GM12878 (cell line): ENCODE measurements around the gene NCKAP5L. TPM values are rescaled to one million over a fixed set of nuclear protein-coding genes. Genes with fewer than 3 reads are reported as not detected.

ENCODE experiments used
- BACH1 ChIP-seq: fragments of 450-650 bp; IDR thresholded peaks from 2 replicates; pipeline ENCODE4 v1.6.1; 2017; ENCODE audit warnings: mild to moderate bottlenecking, borderline replicate concordance
- CEBPB ChIP-seq, 2 experiments: fragments of 150-350 bp in 1 of 2; IDR thresholded peaks; 2 replicates each; pipeline ENCODE4 v1.6.1; 2012 to 2014; ENCODE audit warnings: low read depth in 2 of 2, low read length in 2 of 2, borderline replicate concordance in 1 of 2, inconsistent platforms in 1 of 2
- GABPA ChIP-seq: IDR thresholded peaks from 2 replicates; pipeline ENCODE4 v1.6.1; 2014; ENCODE audit warnings: antibody characterized with exemption, low read depth, mild to moderate bottlenecking, inconsistent platforms
- HDGF ChIP-seq: fragments of 450-650 bp; IDR thresholded peaks from 2 replicates; pipeline ENCODE4 v1.6.1; 2016; ENCODE audit warnings: antibody characterized with exemption
- IRF4 ChIP-seq: IDR thresholded peaks from 2 replicates; pipeline ENCODE4 v1.6.1; 2011; ENCODE audit warnings: low read depth, low read length
- MYC ChIP-seq: IDR thresholded peaks from 2 replicates; pipeline ENCODE4 v1.6.1; 2011; ENCODE audit warnings: mild to moderate bottlenecking, low read length, moderate library complexity, inconsistent platforms; ENCODE audit not compliant: insufficient read depth, insufficient replicate concordance, insufficient read length, severe bottlenecking
- NR2C1 ChIP-seq: fragments of 450-650 bp; IDR thresholded peaks from 2 replicates; pipeline ENCODE4 v1.6.1; 2017; ENCODE audit warnings: antibody characterized with exemption, mild to moderate bottlenecking, moderate library complexity
- POLR2AphosphoS5 ChIP-seq: IDR thresholded peaks from 2 replicates; pipeline ENCODE4 v1.6.1; 2011; ENCODE audit warnings: mild to moderate bottlenecking, low read length, inconsistent platforms
- RAD21 ChIP-seq: IDR thresholded peaks from 2 replicates; pipeline ENCODE4 v1.6.1; 2011; ENCODE audit warnings: mild to moderate bottlenecking, low read depth, low read length, moderate library complexity; ENCODE audit not compliant: insufficient read depth
- RELA ChIP-seq: fragments of 450-650 bp; IDR thresholded peaks from 2 replicates; pipeline ENCODE4 v1.8.0; 2014; ENCODE audit warnings: borderline replicate concordance; ENCODE audit not compliant: partially characterized antibody
- REST ChIP-seq: IDR thresholded peaks from 2 replicates; pipeline ENCODE4 v1.6.1; 2012; ENCODE audit warnings: mild to moderate bottlenecking, low read depth, low read length
- SMC3 ChIP-seq: IDR thresholded peaks from 2 replicates; pipeline ENCODE4 v1.6.1; 2011; ENCODE audit warnings: low read length, improper control_type of control experiment, borderline replicate concordance
- SREBF2 ChIP-seq: IDR thresholded peaks from 2 replicates; pipeline ENCODE4 v1.6.1; 2012; ENCODE audit warnings: mild to moderate bottlenecking, low read length
- SUPT20H ChIP-seq: IDR thresholded peaks from 2 replicates; pipeline ENCODE4 v1.6.1; 2011; ENCODE audit warnings: low read depth, mild to moderate bottlenecking, low read length, moderate library complexity, borderline replicate concordance; ENCODE audit not compliant: control insufficient read depth
- polyA plus RNA-seq, 11 experiments: library from polyadenylated mRNA; depleted of rRNA in 4 of 11; unstranded in 6 of 11; stranded (reverse) in 5 of 11; fragments of >200 nt; fragmentation: Nextera tagmentation in 4 of 11; fragmentation: Illumina TruSeq in 1 of 11; extraction: Ambion mirVana in 4 of 11; extraction: Trizol in 1 of 11; gene quantifications; 1 replicate in 1 of 11; 2 replicates in 10 of 11; pipeline versions ENCODE4 v1.2.1 to v1.2.3, GENCODE V29; 2011 to 2016; ENCODE audit warnings: inconsistent platforms in 2 of 11, missing spikeins in 2 of 11, low read depth in 1 of 11
- total RNA-seq, 4 experiments: library from RNA; depleted of rRNA in 3 of 4; stranded (reverse); fragments of >200 nt in 3 of 4; fragmentation: Illumina TruSeq in 1 of 4; extraction: Trizol in 1 of 4; gene quantifications; 2 replicates each; pipeline versions ENCODE4 v1.2.1 to v1.2.3, GENCODE V29; 2013 to 2021
- TF ChIP-seq, protein P1 (sequence below): fragments of 450-650 bp; IDR thresholded peaks from 2 replicates; pipeline ENCODE4 v1.6.1; 2017; ENCODE audit warnings: mild to moderate bottlenecking
- TF ChIP-seq, protein P2 (sequence below): fragments of 450-650 bp; IDR thresholded peaks from 2 replicates; pipeline ENCODE4 v1.6.1; 2017; ENCODE audit warnings: mild to moderate bottlenecking, moderate library complexity
- TF ChIP-seq, protein P3 (sequence below): IDR thresholded peaks from 2 replicates; pipeline ENCODE4 v1.6.1; 2012; ENCODE audit warnings: low read depth, low read length, improper control_type of control experiment

Gene NCKAP5L
- total and polyA plus RNA-seq, 10 of the 15 experiments (the other 5 are each of a cell fraction or from before 2014, with no cell fraction given) = 0.03 to 15.8 (median 4.4) TPM

- TF ChIP-seq, protein P1, sequence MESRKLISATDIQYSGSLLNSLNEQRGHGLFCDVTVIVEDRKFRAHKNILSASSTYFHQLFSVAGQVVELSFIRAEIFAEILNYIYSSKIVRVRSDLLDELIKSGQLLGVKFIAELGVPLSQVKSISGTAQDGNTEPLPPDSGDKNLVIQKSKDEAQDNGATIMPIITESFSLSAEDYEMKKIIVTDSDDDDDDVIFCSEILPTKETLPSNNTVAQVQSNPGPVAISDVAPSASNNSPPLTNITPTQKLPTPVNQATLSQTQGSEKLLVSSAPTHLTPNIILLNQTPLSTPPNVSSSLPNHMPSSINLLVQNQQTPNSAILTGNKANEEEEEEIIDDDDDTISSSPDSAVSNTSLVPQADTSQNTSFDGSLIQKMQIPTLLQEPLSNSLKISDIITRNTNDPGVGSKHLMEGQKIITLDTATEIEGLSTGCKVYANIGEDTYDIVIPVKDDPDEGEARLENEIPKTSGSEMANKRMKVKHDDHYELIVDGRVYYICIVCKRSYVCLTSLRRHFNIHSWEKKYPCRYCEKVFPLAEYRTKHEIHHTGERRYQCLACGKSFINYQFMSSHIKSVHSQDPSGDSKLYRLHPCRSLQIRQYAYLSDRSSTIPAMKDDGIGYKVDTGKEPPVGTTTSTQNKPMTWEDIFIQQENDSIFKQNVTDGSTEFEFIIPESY = no peak
- TF ChIP-seq RELA (no peak), SMC3 (peak; percentile 76), REST (no peak), RAD21 (peak; percentile 70), GABPA (no peak), IRF4 (0 out of 2 replicates have a peak, but pooled peaks have one; percentile 40), NR2C1 (no peak), POLR2AphosphoS5 (no peak), HDGF (0 out of 2 replicates have a peak, but pooled peaks have one; percentile 39), SREBF2 (no peak), MYC (no peak), SUPT20H (no peak), BACH1 (no peak), CEBPB (IDR thresholded peaks at IDR 0.05; ENCODE audit: borderline replicate concordance in 1 of 2, low read depth in 2 of 2, low read length in 2 of 2) (no peak)
- TF ChIP-seq, protein P2, sequence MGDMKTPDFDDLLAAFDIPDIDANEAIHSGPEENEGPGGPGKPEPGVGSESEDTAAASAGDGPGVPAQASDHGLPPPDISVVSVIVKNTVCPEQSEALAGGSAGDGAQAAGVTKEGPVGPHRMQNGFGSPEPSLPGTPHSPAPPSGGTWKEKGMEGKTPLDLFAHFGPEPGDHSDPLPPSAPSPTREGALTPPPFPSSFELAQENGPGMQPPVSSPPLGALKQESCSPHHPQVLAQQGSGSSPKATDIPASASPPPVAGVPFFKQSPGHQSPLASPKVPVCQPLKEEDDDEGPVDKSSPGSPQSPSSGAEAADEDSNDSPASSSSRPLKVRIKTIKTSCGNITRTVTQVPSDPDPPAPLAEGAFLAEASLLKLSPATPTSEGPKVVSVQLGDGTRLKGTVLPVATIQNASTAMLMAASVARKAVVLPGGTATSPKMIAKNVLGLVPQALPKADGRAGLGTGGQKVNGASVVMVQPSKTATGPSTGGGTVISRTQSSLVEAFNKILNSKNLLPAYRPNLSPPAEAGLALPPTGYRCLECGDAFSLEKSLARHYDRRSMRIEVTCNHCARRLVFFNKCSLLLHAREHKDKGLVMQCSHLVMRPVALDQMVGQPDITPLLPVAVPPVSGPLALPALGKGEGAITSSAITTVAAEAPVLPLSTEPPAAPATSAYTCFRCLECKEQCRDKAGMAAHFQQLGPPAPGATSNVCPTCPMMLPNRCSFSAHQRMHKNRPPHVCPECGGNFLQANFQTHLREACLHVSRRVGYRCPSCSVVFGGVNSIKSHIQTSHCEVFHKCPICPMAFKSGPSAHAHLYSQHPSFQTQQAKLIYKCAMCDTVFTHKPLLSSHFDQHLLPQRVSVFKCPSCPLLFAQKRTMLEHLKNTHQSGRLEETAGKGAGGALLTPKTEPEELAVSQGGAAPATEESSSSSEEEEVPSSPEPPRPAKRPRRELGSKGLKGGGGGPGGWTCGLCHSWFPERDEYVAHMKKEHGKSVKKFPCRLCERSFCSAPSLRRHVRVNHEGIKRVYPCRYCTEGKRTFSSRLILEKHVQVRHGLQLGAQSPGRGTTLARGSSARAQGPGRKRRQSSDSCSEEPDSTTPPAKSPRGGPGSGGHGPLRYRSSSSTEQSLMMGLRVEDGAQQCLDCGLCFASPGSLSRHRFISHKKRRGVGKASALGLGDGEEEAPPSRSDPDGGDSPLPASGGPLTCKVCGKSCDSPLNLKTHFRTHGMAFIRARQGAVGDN = no peak
- TF ChIP-seq, protein P3, sequence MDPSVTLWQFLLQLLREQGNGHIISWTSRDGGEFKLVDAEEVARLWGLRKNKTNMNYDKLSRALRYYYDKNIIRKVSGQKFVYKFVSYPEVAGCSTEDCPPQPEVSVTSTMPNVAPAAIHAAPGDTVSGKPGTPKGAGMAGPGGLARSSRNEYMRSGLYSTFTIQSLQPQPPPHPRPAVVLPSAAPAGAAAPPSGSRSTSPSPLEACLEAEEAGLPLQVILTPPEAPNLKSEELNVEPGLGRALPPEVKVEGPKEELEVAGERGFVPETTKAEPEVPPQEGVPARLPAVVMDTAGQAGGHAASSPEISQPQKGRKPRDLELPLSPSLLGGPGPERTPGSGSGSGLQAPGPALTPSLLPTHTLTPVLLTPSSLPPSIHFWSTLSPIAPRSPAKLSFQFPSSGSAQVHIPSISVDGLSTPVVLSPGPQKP = no peak
These were observed 50.1 kb downstream of the NCKAP5L start (continued) for GRCh38 chr12:49777800-49778748.
